Measurements from ENCODE around the gene SMPD1. TPM values are rescaled to one million over a fixed set of nuclear protein-coding genes. Genes with fewer than 3 reads are reported as not detected.

The SMPD1 gene
- total RNA-seq, 1 experiment from 2014 or later: 4.5 TPM

DNA sequence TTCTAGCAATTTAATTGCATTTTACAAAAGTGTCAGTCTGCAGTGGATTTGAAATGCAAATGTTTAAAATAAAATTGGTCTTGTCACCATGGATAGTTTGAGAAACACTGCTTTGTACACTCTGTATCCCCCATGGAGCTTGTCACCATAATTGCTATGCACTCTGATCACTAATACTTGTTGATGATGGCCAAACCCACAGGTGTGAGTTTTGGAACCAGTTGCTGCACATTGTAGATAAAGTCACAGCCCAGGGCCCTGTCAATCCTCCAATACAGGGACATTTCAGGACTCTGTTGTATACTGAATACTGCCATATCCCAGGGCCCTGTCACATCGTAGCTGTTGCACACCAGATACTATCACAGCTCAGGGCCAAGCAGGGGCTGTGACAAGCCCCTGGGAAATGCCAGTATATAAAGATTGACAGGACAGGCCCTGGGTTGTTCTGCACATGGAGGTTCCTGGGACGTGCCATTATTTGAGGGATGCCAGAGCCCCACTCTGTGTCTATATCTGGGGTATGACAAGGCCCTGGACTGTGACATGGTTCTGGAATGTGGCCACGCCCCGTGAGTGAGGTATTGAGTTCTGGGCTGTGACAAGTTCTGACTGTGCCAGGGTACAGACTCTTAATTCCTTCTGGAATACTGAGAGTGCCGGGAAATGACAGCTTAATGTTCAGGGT, 27.9 kb upstream of the SMPD1 start:
- no peak for DNase-seq
- TF ChIP-seq, protein P1, sequence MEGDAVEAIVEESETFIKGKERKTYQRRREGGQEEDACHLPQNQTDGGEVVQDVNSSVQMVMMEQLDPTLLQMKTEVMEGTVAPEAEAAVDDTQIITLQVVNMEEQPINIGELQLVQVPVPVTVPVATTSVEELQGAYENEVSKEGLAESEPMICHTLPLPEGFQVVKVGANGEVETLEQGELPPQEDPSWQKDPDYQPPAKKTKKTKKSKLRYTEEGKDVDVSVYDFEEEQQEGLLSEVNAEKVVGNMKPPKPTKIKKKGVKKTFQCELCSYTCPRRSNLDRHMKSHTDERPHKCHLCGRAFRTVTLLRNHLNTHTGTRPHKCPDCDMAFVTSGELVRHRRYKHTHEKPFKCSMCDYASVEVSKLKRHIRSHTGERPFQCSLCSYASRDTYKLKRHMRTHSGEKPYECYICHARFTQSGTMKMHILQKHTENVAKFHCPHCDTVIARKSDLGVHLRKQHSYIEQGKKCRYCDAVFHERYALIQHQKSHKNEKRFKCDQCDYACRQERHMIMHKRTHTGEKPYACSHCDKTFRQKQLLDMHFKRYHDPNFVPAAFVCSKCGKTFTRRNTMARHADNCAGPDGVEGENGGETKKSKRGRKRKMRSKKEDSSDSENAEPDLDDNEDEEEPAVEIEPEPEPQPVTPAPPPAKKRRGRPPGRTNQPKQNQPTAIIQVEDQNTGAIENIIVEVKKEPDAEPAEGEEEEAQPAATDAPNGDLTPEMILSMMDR (conservative IDR thresholded peaks at IDR 0.05): no peak
- Mint-ChIP-seq H3K9me3 (no peaks in the 10 kb centered on the region), H3K27ac (no peak overlapping the region), H3K36me3 (ENCODE audit: insufficient read depth in 1 of 3, low read depth in 3 of 3) (no peaks in the 10 kb centered on the region), H3K27me3 (ENCODE audit: low read depth) (no peaks in the 10 kb centered on the region; the same call in 1 of the 2 replicates), H3K4me1 (peaks cover 4 to 5% of the 10 kb centered on the region in 2 experiments), H3K4me3 (no peak overlapping the region)
- Histone ChIP-seq H4K8ac (replicated peaks; ENCODE audit: insufficient read length, low read depth, low read length) (no peak overlapping the region), H3K56ac (ENCODE audit: insufficient read length, low read depth, low read length) (no peak overlapping the region), H3K18ac (ENCODE audit: insufficient read length, low read depth, low read length) (no peak overlapping the region), H3K79me1 (ENCODE audit: insufficient read depth, low read depth, low read length, poor library complexity, severe bottlenecking) (no peaks in the 10 kb centered on the region), H2BK120ac (ENCODE audit: low read depth, low read length, poor library complexity, severe bottlenecking) (no peak overlapping the region), H3K4me1 (ENCODE audit: insufficient read depth, low read length) (no peaks in the 10 kb centered on the region), H3K9me3 (ENCODE audit: control insufficient read depth, low read depth, low read length) (no peaks in the 10 kb centered on the region), H4K91ac (ENCODE audit: insufficient read length, low read depth, low read length) (no peak overlapping the region), H3K9ac (ENCODE audit: extremely low read depth, insufficient read length, low read length) (no peak overlapping the region), H3K23ac (ENCODE audit: insufficient read length, low read depth, low read length) (no peak overlapping the region), H3K4ac (ENCODE audit: low read depth, low read length) (no peak overlapping the region), H3K27ac (ENCODE audit: insufficient read length, low read depth, low read length) (no peak overlapping the region), H3K79me2 (ENCODE audit: insufficient read depth, low read length) (no peaks in the 10 kb centered on the region), H3K4me2 (ENCODE audit: insufficient read depth, insufficient read length, low read length) (no peak overlapping the region), H4K20me1 (ENCODE audit: control insufficient read depth, insufficient read depth, insufficient read length) (no peaks in the 10 kb centered on the region), H4K5ac (ENCODE audit: insufficient read length, low read depth, low read length) (no peak overlapping the region), H3K14ac (ENCODE audit: insufficient read depth, low read length) (no peak overlapping the region), H2BK15ac (ENCODE audit: low read depth, low read length) (no peak overlapping the region), H2BK20ac (ENCODE audit: low read depth, low read length, poor library complexity, severe bottlenecking) (no peak overlapping the region), H2BK12ac (ENCODE audit: insufficient read length, low read depth, low read length) (no peak overlapping the region), H2AFZ (ENCODE audit: low read length) (no peak overlapping the region), H3T11ph (ENCODE audit: low read length) (no peak overlapping the region), H2BK5ac (ENCODE audit: insufficient read length, low read length) (no peak overlapping the region), H2AK5ac (ENCODE audit: insufficient read length, low read length) (no peak overlapping the region), H3K23me2 (ENCODE audit: insufficient read length, low read depth, low read length, poor library complexity, severe bottlenecking) (no peaks in the 10 kb centered on the region), H3K27me3 (ENCODE audit: insufficient read depth, low read length) (no peaks in the 10 kb centered on the region)
- WGBS (ENCODE audit: extremely low coverage, insufficient read length, low lambda C conversion rate): no CpG with 5 or more reads among the region's 5 CpGs

Measured in H9 (cell line).